Measurements from ENCODE around the gene RIMBP2.

DNA sequence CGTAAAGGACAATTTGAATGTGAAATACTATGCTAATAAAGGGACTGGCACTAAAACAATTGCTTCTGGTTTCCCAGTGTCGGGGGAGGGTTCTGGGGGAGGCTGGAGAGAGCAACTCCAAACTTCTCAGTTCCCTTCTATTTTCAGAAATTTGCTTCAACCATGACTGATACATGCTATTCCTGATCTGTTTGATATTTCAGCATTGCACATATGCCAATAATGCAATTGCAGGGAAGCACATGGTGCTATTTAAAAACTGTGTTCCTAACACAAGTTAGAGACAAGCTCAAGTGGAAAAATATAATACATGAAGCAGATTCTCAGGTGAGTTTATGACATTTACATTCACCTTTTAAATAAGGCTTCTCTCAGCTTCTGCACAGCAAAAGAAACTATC, 188.9 kb downstream of the RIMBP2 start:
- no peak for TF ChIP-seq POLR2A (IDR thresholded peaks at IDR 0.05)
- TF ChIP-seq, protein P1, sequence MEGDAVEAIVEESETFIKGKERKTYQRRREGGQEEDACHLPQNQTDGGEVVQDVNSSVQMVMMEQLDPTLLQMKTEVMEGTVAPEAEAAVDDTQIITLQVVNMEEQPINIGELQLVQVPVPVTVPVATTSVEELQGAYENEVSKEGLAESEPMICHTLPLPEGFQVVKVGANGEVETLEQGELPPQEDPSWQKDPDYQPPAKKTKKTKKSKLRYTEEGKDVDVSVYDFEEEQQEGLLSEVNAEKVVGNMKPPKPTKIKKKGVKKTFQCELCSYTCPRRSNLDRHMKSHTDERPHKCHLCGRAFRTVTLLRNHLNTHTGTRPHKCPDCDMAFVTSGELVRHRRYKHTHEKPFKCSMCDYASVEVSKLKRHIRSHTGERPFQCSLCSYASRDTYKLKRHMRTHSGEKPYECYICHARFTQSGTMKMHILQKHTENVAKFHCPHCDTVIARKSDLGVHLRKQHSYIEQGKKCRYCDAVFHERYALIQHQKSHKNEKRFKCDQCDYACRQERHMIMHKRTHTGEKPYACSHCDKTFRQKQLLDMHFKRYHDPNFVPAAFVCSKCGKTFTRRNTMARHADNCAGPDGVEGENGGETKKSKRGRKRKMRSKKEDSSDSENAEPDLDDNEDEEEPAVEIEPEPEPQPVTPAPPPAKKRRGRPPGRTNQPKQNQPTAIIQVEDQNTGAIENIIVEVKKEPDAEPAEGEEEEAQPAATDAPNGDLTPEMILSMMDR (IDR thresholded peaks at IDR 0.05) = no peak

Data from tibial nerve (tissue), 3 donors.